ENCODE data around the gene C1orf198. TPM values are rescaled to one million over a fixed set of nuclear protein-coding genes. Genes with fewer than 3 reads are reported as not detected.

The C1orf198 gene
- total RNA-seq, 1 donor from 2014 or later: 27.3 TPM

DNA sequence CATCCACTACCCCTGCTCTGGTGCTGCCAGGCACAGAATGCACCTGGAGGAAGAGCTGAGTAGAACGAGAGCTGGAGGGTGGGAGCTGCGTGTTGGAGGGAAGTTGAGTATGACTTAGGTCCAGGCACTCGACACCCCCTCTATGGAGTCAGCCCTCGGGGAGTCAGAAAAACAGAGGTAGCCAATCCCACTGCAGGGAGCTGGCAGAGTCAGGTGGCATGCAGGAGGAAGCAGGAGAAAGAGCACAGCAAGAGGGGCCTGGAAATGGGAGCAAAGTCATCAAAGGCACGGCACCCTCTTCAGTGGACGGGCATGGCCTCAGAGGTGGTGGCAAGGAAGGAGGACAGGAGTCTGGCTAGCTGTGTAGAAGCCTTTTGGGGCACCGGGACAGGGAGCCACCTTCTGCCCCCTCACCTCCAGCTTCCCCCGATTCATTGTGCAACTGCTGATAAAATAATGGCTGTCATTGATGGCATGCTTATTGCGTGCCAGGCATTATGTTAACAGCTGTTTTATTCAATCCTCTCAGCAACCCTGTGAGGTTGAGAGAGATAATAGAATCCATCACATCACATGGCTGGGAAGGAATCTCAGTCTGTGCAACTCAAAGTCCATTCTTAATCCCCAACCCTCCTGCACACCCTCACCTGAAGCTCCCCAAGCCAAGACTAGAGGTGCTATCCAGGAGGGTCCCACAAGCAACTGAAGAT is 42.0 kb downstream of the C1orf198 start:
- H3K36me3 Mint-ChIP-seq (ENCODE audit: unreplicated experiment): peaks cover 4% of the 10 kb centered on the region
- H3K27ac Mint-ChIP-seq (ENCODE audit: unreplicated experiment): peak overlapping the region; percentile 77
- H3K4me1 Mint-ChIP-seq (ENCODE audit: low read depth, unreplicated experiment): peaks cover 40% of the 10 kb centered on the region
- H3K27me3 Mint-ChIP-seq (ENCODE audit: unreplicated experiment): peaks cover 9% of the 10 kb centered on the region
- no peak for DNase-seq
- peaks cover 12% of the 10 kb centered on the region for H3K9me3 Mint-ChIP-seq (ENCODE audit: unreplicated experiment)
- TF ChIP-seq CTCF (IDR thresholded peaks at IDR 0.05; ENCODE audit: partially characterized antibody, unreplicated experiment): no peak
- peak overlapping the region; percentile 51 for H3K4me3 Mint-ChIP-seq (ENCODE audit: unreplicated experiment)

GRCh38 chr1:230825761-230826160 is 42.6 kb downstream of the C1orf198 start:
- Mint-ChIP-seq H3K27me3 (ENCODE audit: unreplicated experiment) (peaks cover 9% of the 10 kb centered on the region), H3K4me3 (ENCODE audit: unreplicated experiment) (peak overlapping the region; percentile 51), H3K9me3 (ENCODE audit: unreplicated experiment) (peaks cover 12% of the 10 kb centered on the region), H3K36me3 (ENCODE audit: unreplicated experiment) (peaks cover 4% of the 10 kb centered on the region), H3K27ac (ENCODE audit: unreplicated experiment) (peak overlapping the region; percentile 77), H3K4me1 (ENCODE audit: low read depth, unreplicated experiment) (peaks cover 42% of the 10 kb centered on the region)
- no peak for TF ChIP-seq CTCF (IDR thresholded peaks at IDR 0.05; ENCODE audit: partially characterized antibody, unreplicated experiment)
- DNase-seq: peak; percentile 73

- peaks cover 12% of the 10 kb centered on the region for H3K9me3 Mint-ChIP-seq (ENCODE audit: unreplicated experiment)
- H3K27ac Mint-ChIP-seq (ENCODE audit: unreplicated experiment): peak overlapping the region; percentile 77
- peaks cover 9% of the 10 kb centered on the region for H3K27me3 Mint-ChIP-seq (ENCODE audit: unreplicated experiment)
- H3K4me3 Mint-ChIP-seq (ENCODE audit: unreplicated experiment): peak overlapping the region; percentile 51
- no peak for DNase-seq
- TF ChIP-seq CTCF (IDR thresholded peaks at IDR 0.05; ENCODE audit: partially characterized antibody, unreplicated experiment): no peak
- peaks cover 4% of the 10 kb centered on the region for H3K36me3 Mint-ChIP-seq (ENCODE audit: unreplicated experiment)
- H3K4me1 Mint-ChIP-seq (ENCODE audit: low read depth, unreplicated experiment): peaks cover 45% of the 10 kb centered on the region
Observed at GRCh38 chr1:230824919-230825721, 43.2 kb downstream of the C1orf198 start.

DNA sequence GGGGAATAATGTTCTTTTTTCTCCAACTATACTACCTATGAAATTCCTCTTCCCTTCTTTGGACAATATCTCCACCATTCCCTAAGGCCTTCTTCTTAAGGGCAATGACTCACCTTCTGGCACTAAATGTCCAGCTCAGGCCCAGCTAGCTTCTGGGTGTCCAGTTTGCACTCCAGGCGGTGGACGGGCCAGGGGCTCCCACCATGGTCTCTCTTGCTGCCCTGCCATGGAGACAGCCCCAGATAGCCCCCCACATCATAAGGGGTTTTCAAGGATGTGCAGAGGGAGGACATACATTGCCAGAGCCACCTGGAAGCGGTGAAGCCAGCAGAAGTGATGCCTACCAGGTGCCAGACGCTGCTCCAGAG is 43.8 kb downstream of the C1orf198 start:
- DNase-seq: no peak
- no peak for TF ChIP-seq CTCF (IDR thresholded peaks at IDR 0.05; ENCODE audit: partially characterized antibody, unreplicated experiment)
- Mint-ChIP-seq H3K4me1 (ENCODE audit: low read depth, unreplicated experiment) (peaks cover 45% of the 10 kb centered on the region), H3K27me3 (ENCODE audit: unreplicated experiment) (peaks cover 9% of the 10 kb centered on the region), H3K36me3 (ENCODE audit: unreplicated experiment) (peaks cover 4% of the 10 kb centered on the region), H3K27ac (ENCODE audit: unreplicated experiment) (peak overlapping the region; percentile 77), H3K9me3 (ENCODE audit: unreplicated experiment) (peaks cover 12% of the 10 kb centered on the region), H3K4me3 (ENCODE audit: unreplicated experiment) (peak overlapping the region; percentile 57)

GRCh38 chr1:230823931-230824381 is 44.4 kb downstream of the C1orf198 start:
- Mint-ChIP-seq H3K9me3 (ENCODE audit: unreplicated experiment) (peaks cover 12% of the 10 kb centered on the region), H3K36me3 (ENCODE audit: unreplicated experiment) (peaks cover 4% of the 10 kb centered on the region), H3K27ac (ENCODE audit: unreplicated experiment) (no peak overlapping the region), H3K4me3 (ENCODE audit: unreplicated experiment) (no peak overlapping the region), H3K4me1 (ENCODE audit: low read depth, unreplicated experiment) (peaks cover 45% of the 10 kb centered on the region), H3K27me3 (ENCODE audit: unreplicated experiment) (peaks cover 9% of the 10 kb centered on the region)
- no peak for TF ChIP-seq CTCF (IDR thresholded peaks at IDR 0.05; ENCODE audit: partially characterized antibody, unreplicated experiment)
- DNase-seq: no peak
